Gastrocnemius medialis (tissue), 4 donors: ENCODE results near the gene LUZP2. TPM values are rescaled to one million over a fixed set of nuclear protein-coding genes. Genes with fewer than 3 reads are reported as not detected.

ENCODE experiments used
- ATAC-seq, 2 donors: fragments of 150-250 bp; one replicate each; pipeline ENCODE4 v1.9.1; 2016
- DNase-seq, 2 donors: peaks; one replicate each; pipeline ENCODE4 v3.0.0-alpha.2; 2019
- H3K27ac ChIP-seq, 4 donors: fragments of 200-600 bp; sonication (generic); 1 replicate in 1 of 4; 2 replicates in 3 of 4; pipeline ENCODE4 v1.5.1; 2016 to 2018; ENCODE audit warnings: mild to moderate bottlenecking in 2 of 4, moderate library complexity in 1 of 4
- H3K27me3 ChIP-seq, 3 donors: fragments of 200-600 bp; sonication (generic) in 2 of 3; 1 replicate in 1 of 3; 2 replicates in 2 of 3; pipeline versions ENCODE4 v1.5.1 to v1.6.0; 2016 to 2019; ENCODE audit warnings: mild to moderate bottlenecking in 1 of 3, moderate library complexity in 1 of 3
- H3K36me3 ChIP-seq, 2 donors: fragments of 200-600 bp; sonication (generic) in 1 of 2; one replicate each; pipeline ENCODE4 v1.5.1; 2017 to 2018
- H3K4me1 ChIP-seq, 2 donors: fragments of 200-600 bp; sonication (generic) in 1 of 2; one replicate each; pipeline ENCODE4 v1.5.1; 2016 to 2017; ENCODE audit warnings: mild to moderate bottlenecking in 2 of 2
- H3K4me3 ChIP-seq, 4 donors: fragments of 200-600 bp; sonication (generic) in 3 of 4; 1 replicate in 1 of 4; 2 replicates in 3 of 4; pipeline ENCODE4 v1.5.1; 2016 to 2019; ENCODE audit warnings: mild to moderate bottlenecking in 2 of 4
- H3K9me3 ChIP-seq, 3 donors: fragments of 200-600 bp; sonication (generic) in 2 of 3; 1 replicate in 1 of 3; 2 replicates in 2 of 3; pipeline ENCODE4 v1.5.1; 2016 to 2019
- CTCF ChIP-seq, 5 experiments: fragments of 450-650 bp in 3 of 5; fragments of 200-600 bp in 2 of 5; sonication (generic) in 2 of 5; IDR thresholded peaks in 4 of 5; conservative IDR thresholded peaks in 1 of 5; 1 replicate in 4 of 5; 2 replicates in 1 of 5; pipeline ENCODE4 v1.5.1; 2016 to 2019; ENCODE audit warnings: antibody characterized with exemption in 5 of 5, mild to moderate bottlenecking in 3 of 5, moderate library complexity in 3 of 5
- POLR2A ChIP-seq, 2 donors: fragments of 450-650 bp; IDR thresholded peaks; one replicate each; pipeline ENCODE4 v1.6.1; 2017; ENCODE audit warnings: antibody characterized with exemption in 2 of 2, mild to moderate bottlenecking in 2 of 2, moderate library complexity in 2 of 2
- in situ Hi-C, 4 donors: fragments of 200-750 bp; cut with MboI; loops; one replicate each; pipeline versions ENCODE4 v1.15.0 to v1.8.0; 2017; ENCODE audit warnings: low sequenced_read_pairs in 4 of 4
- intact Hi-C: fragments of 100-400 bp; cut with DNase I; formaldehyde crosslinking; loops from one replicate; pipeline ENCODE4 v1.15.1; 2023; ENCODE audit warnings: low total_unique reads
- total RNA-seq, 4 donors: library from RNA; depleted of rRNA; stranded (reverse); fragments of >200 nt; gene quantifications; one replicate each; pipeline versions ENCODE4 v1.1.0 to v1.2.3, GENCODE V29; 2016

LUZP2 gene
- total RNA-seq, 4 donors from 2014 or later = not detected

GRCh38 chr11:24900960-24901549 lies 404.2 kb downstream of the LUZP2 start:
- DNase-seq (no peak), ATAC-seq (no peak)
- TF ChIP-seq POLR2A (IDR thresholded peaks at IDR 0.05) (no peak), CTCF (IDR thresholded peaks at IDR 0.05 in 4 of 5, conservative IDR thresholded peaks at IDR 0.05 in 1 of 5) (no peak)
- Histone ChIP-seq H3K27ac (no peak overlapping the region), H3K4me1 (no peaks in the 10 kb centered on the region), H3K27me3 (no peaks in the 10 kb centered on the region), H3K9me3 (no peaks in the 10 kb centered on the region), H3K36me3 (no peaks in the 10 kb centered on the region), H3K4me3 (no peak overlapping the region)
- in situ Hi-C loops (no loop called here), intact Hi-C loops (no loop called here)

GRCh38 chr11:24903555-24903954 lies 406.7 kb downstream of the LUZP2 start:
- intact Hi-C loops = no loop called here
- no peak for DNase-seq
- Histone ChIP-seq H3K36me3 (no peaks in the 10 kb centered on the region), H3K27ac (no peak overlapping the region), H3K4me1 (no peaks in the 10 kb centered on the region), H3K4me3 (no peak overlapping the region), H3K27me3 (no peaks in the 10 kb centered on the region), H3K9me3 (no peaks in the 10 kb centered on the region)
- no peak for TF ChIP-seq CTCF (IDR thresholded peaks at IDR 0.05 in 4 of 5, conservative IDR thresholded peaks at IDR 0.05 in 1 of 5)
- TF ChIP-seq POLR2A (IDR thresholded peaks at IDR 0.05) = no peak
- in situ Hi-C loops = no loop called here
- no peak for ATAC-seq

GRCh38 chr11:24925091-24925490 lies 428.2 kb downstream of the LUZP2 start:
- H3K36me3 ChIP-seq = no peaks in the 10 kb centered on the region
- no peak overlapping the region for H3K4me3 ChIP-seq
- in situ Hi-C loops (no loop called here), intact Hi-C loops (no loop called here)
- DNase-seq (no peak), ATAC-seq (no peak)
- no peaks in the 10 kb centered on the region for H3K27me3 ChIP-seq
- no peaks in the 10 kb centered on the region for H3K9me3 ChIP-seq
- H3K4me1 ChIP-seq = no peaks in the 10 kb centered on the region
- TF ChIP-seq POLR2A (IDR thresholded peaks at IDR 0.05) (no peak), CTCF (IDR thresholded peaks at IDR 0.05 in 4 of 5, conservative IDR thresholded peaks at IDR 0.05 in 1 of 5) (no peak)
- no peak overlapping the region for H3K27ac ChIP-seq

- ATAC-seq (no peak), DNase-seq (no peak)
- in situ Hi-C loops = no loop called here
These were observed 435.5 kb downstream of the LUZP2 start for GRCh38 chr11:24932110-24933000.

More at GRCh38 chr11:24932110-24933000, 435.5 kb downstream of the LUZP2 start:
- Histone ChIP-seq H3K27ac (no peak overlapping the region), H3K27me3 (no peaks in the 10 kb centered on the region), H3K36me3 (no peaks in the 10 kb centered on the region), H3K4me1 (no peaks in the 10 kb centered on the region), H3K9me3 (no peaks in the 10 kb centered on the region), H3K4me3 (no peak overlapping the region)
- no peak for TF ChIP-seq POLR2A (IDR thresholded peaks at IDR 0.05)
- TF ChIP-seq CTCF (IDR thresholded peaks at IDR 0.05 in 4 of 5, conservative IDR thresholded peaks at IDR 0.05 in 1 of 5) = no peak
- intact Hi-C loops = no loop called here
